Activated T-cell treated with anti-CD3 and anti-CD28 coated beads, Interleukin-2, amount 50 U/mL, for 24 hours (primary cell): Measurements from ENCODE around the gene HES3.

ENCODE experiments used
- DNase-seq: peaks from one replicate; pipeline ENCODE4 v3.0.0-alpha.2; 2020
- H3K27ac Mint-ChIP-seq: 2 replicates; pipeline ENCODE4 v1.8.0; 2020; ENCODE audit warnings: mild to moderate bottlenecking, mixed read lengths
- H3K27me3 Mint-ChIP-seq: 2 replicates; pipeline ENCODE4 v1.8.0; 2020; ENCODE audit warnings: mixed read lengths
- H3K36me3 Mint-ChIP-seq: 2 replicates; pipeline ENCODE4 v1.8.0; 2020; ENCODE audit warnings: low read depth, mixed read lengths
- H3K4me1 Mint-ChIP-seq: 2 replicates; pipeline ENCODE4 v1.8.0; 2020; ENCODE audit warnings: low read depth, mixed read lengths
- H3K4me3 Mint-ChIP-seq: 2 replicates; pipeline ENCODE4 v1.8.0; 2020; ENCODE audit warnings: mild to moderate bottlenecking, moderate library complexity, mixed read lengths
- H3K9me3 Mint-ChIP-seq: 2 replicates; pipeline ENCODE4 v1.8.0; 2020; ENCODE audit warnings: mixed read lengths

HES3 gene

GRCh38 chr1:6259491-6260362 is 15.7 kb downstream of the HES3 start:
- no peak overlapping the region for H3K27ac Mint-ChIP-seq
- peaks cover 32% of the 10 kb centered on the region for H3K27me3 Mint-ChIP-seq
- no peak overlapping the region for H3K4me3 Mint-ChIP-seq

GRCh38 chr1:6260433-6260934 is 16.5 kb downstream of the HES3 start:
- Mint-ChIP-seq H3K4me3 (no peak overlapping the region), H3K4me1 (peaks cover 5% of the 10 kb centered on the region), H3K27ac (no peak overlapping the region), H3K9me3 (no peaks in the 10 kb centered on the region), H3K36me3 (peaks cover 4% of the 10 kb centered on the region), H3K27me3 (peaks cover 32% of the 10 kb centered on the region)
- no peak for DNase-seq

More at GRCh38 chr1:6259491-6260362, 15.7 kb downstream of the HES3 start:
- Mint-ChIP-seq H3K4me1 (peaks cover 5% of the 10 kb centered on the region), H3K9me3 (no peaks in the 10 kb centered on the region), H3K36me3 (peaks cover 4% of the 10 kb centered on the region)
- DNase-seq, result peak; percentile 85

- H3K36me3 Mint-ChIP-seq, result peaks cover 4% of the 10 kb centered on the region
Observed at GRCh38 chr1:6260961-6261614, 17.1 kb downstream of the HES3 start, which contains the start of gene GPR153. TSS of gene GPR153 (minus strand) at chr1:6261098. CDS start at chr1:6254905, 6,193 bp downstream.

GRCh38 chr1:6261615-6261995 is 17.6 kb downstream of the HES3 start:
- no peaks in the 10 kb centered on the region for H3K9me3 Mint-ChIP-seq
- H3K4me3 Mint-ChIP-seq, result peak overlapping the region; percentile 57
- H3K4me1 Mint-ChIP-seq, result peaks cover 5% of the 10 kb centered on the region
- peaks cover 32% of the 10 kb centered on the region for H3K27me3 Mint-ChIP-seq
- H3K27ac Mint-ChIP-seq, result no peak overlapping the region
- no peak for DNase-seq
- H3K36me3 Mint-ChIP-seq, result peaks cover 4% of the 10 kb centered on the region

More at GRCh38 chr1:6260961-6261614, 17.1 kb downstream of the HES3 start, which contains the start of gene GPR153:
- H3K9me3 Mint-ChIP-seq, result no peaks in the 10 kb centered on the region
- peaks cover 5% of the 10 kb centered on the region for H3K4me1 Mint-ChIP-seq
- H3K27ac Mint-ChIP-seq, result no peak within 1 kb of the TSS
- H3K27me3 Mint-ChIP-seq, result peaks cover 32% of the 10 kb centered on the region
- H3K4me3 Mint-ChIP-seq, result peak within 1 kb of the TSS; percentile 57
- DNase-seq, result peak; percentile 72

GRCh38 chr1:6262555-6263420 is 18.8 kb downstream of the HES3 start:
- Mint-ChIP-seq H3K27ac (no peak overlapping the region), H3K4me3 (no peak overlapping the region), H3K4me1 (peaks cover 5% of the 10 kb centered on the region), H3K27me3 (peaks cover 30% of the 10 kb centered on the region), H3K36me3 (peaks cover 4% of the 10 kb centered on the region), H3K9me3 (no peaks in the 10 kb centered on the region)
- DNase-seq, result no peak

GRCh38 chr1:6263716-6264115 is 19.7 kb downstream of the HES3 start:
- peaks cover 5% of the 10 kb centered on the region for H3K4me1 Mint-ChIP-seq
- no peak for DNase-seq
- peaks cover 25% of the 10 kb centered on the region for H3K27me3 Mint-ChIP-seq
- H3K9me3 Mint-ChIP-seq, result no peaks in the 10 kb centered on the region
- no peak overlapping the region for H3K4me3 Mint-ChIP-seq
- H3K27ac Mint-ChIP-seq, result no peak overlapping the region
- H3K36me3 Mint-ChIP-seq, result peaks cover 4% of the 10 kb centered on the region

GRCh38 chr1:6265151-6265550 is 21.2 kb downstream of the HES3 start:
- DNase-seq, result no peak
- Mint-ChIP-seq H3K27me3 (peaks cover 13% of the 10 kb centered on the region), H3K27ac (no peak overlapping the region), H3K4me1 (peaks cover 2% of the 10 kb centered on the region), H3K36me3 (peaks cover 4% of the 10 kb centered on the region), H3K9me3 (no peaks in the 10 kb centered on the region), H3K4me3 (no peak overlapping the region)

- H3K36me3 Mint-ChIP-seq, result peaks cover 4% of the 10 kb centered on the region
Observed at GRCh38 chr1:6266641-6267040, 22.7 kb downstream of the HES3 start.

GRCh38 chr1:6267686-6268322 is 23.8 kb downstream of the HES3 start:
- H3K27me3 Mint-ChIP-seq, result peaks cover 4% of the 10 kb centered on the region
- peak overlapping the region; percentile 24 for H3K27ac Mint-ChIP-seq
- peaks cover 4% of the 10 kb centered on the region for H3K36me3 Mint-ChIP-seq
- no peak for DNase-seq
- no peak overlapping the region for H3K4me3 Mint-ChIP-seq
- H3K9me3 Mint-ChIP-seq, result no peaks in the 10 kb centered on the region
- no peaks in the 10 kb centered on the region for H3K4me1 Mint-ChIP-seq

More at GRCh38 chr1:6266641-6267040, 22.7 kb downstream of the HES3 start:
- Mint-ChIP-seq H3K9me3 (no peaks in the 10 kb centered on the region), H3K4me1 (no peaks in the 10 kb centered on the region), H3K27me3 (peaks cover 9% of the 10 kb centered on the region), H3K27ac (no peak overlapping the region), H3K4me3 (no peak overlapping the region)
- no peak for DNase-seq

GRCh38 chr1:6268415-6268814 is 24.4 kb downstream of the HES3 start:
- Mint-ChIP-seq H3K27me3 (no peaks in the 10 kb centered on the region), H3K27ac (no peak overlapping the region), H3K4me3 (no peak overlapping the region)

GRCh38 chr1:6269296-6269695 is 25.3 kb downstream of the HES3 start:
- no peak for DNase-seq
- Mint-ChIP-seq H3K36me3 (peaks cover 3% of the 10 kb centered on the region), H3K27ac (no peak overlapping the region), H3K4me3 (no peak overlapping the region), H3K27me3 (no peaks in the 10 kb centered on the region), H3K4me1 (no peaks in the 10 kb centered on the region), H3K9me3 (no peaks in the 10 kb centered on the region)

More at GRCh38 chr1:6268415-6268814, 24.4 kb downstream of the HES3 start:
- no peak for DNase-seq
- H3K36me3 Mint-ChIP-seq, result peaks cover 4% of the 10 kb centered on the region
- H3K4me1 Mint-ChIP-seq, result no peaks in the 10 kb centered on the region
- H3K9me3 Mint-ChIP-seq, result no peaks in the 10 kb centered on the region

- H3K27me3 Mint-ChIP-seq, result no peaks in the 10 kb centered on the region
- no peak overlapping the region for H3K4me3 Mint-ChIP-seq
- H3K9me3 Mint-ChIP-seq, result no peaks in the 10 kb centered on the region
- no peak overlapping the region for H3K27ac Mint-ChIP-seq
- H3K36me3 Mint-ChIP-seq, result peaks cover 3% of the 10 kb centered on the region
- no peak for DNase-seq
- H3K4me1 Mint-ChIP-seq, result no peaks in the 10 kb centered on the region
Observed at GRCh38 chr1:6269720-6270400, 25.9 kb downstream of the HES3 start.

- no peak for DNase-seq
- Mint-ChIP-seq H3K27ac (no peak overlapping the region), H3K9me3 (no peaks in the 10 kb centered on the region), H3K4me1 (no peaks in the 10 kb centered on the region), H3K4me3 (no peak overlapping the region), H3K27me3 (no peaks in the 10 kb centered on the region), H3K36me3 (peaks cover 3% of the 10 kb centered on the region)
Observed at GRCh38 chr1:6270401-6270800, 26.4 kb downstream of the HES3 start.
